ENCODE results near the gene FAM168A.
A peak's percentile ranks its signal among the peaks of the same experiment; 100 is the strongest.

FAM168A gene

DNA sequence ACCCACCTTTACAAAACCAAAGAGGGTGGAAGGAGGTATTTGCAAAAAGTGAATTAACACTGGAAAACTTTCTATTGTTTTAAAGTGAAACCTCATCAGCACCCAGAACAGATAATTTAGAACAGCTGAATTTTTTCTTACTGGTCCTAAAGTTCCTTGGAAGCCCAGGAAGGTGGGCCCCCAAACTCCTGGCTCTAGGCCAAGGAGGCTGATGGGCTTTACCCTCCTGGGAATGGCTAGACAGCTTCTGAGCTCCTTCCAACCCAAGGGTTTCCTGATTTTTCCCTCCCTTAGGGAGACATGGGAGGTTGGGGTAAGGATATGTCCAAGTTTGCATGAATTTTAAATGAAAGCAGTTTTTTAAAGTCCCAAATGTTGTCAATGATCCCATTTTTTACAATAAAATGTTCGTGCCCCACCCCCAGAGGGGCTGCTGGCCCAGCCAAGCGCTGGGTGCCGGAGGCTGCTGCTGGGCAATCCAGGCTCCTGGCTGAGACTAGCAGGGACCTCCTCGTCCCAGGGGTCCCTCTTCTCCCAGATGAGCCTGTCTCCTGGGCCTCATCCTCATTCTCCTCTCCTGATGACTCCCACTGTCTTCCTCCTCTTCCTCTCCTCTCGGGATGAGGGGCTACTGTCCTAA, 193.3 kb downstream of the FAM168A start:
- Histone ChIP-seq H4K20me1 (ENCODE audit: insufficient read depth, low read length) (no peaks in the 10 kb centered on the region), H3K9me3 (replicated peaks; ENCODE audit: insufficient read depth, low read length) (no peaks in the 10 kb centered on the region), H3K79me2 (ENCODE audit: low read length) (no peaks in the 10 kb centered on the region), H3K4me2 (ENCODE audit: low read depth, low read length) (no peak overlapping the region), H3K4me3 (ENCODE audit: low read length) (no peak overlapping the region), H3K9me2 (replicated peaks; ENCODE audit: insufficient read depth, low read length) (no peaks in the 10 kb centered on the region), H3K27me3 (replicated peaks; ENCODE audit: insufficient read depth, low read length) (no peaks in the 10 kb centered on the region), H3K4me1 (ENCODE audit: low read length) (no peaks in the 10 kb centered on the region), H3K9ac (ENCODE audit: low read length) (no peak overlapping the region), H3F3A (ENCODE audit: insufficient read depth, low read length) (no peaks in the 10 kb centered on the region), H3K27ac (ENCODE audit: low read length) (no peak overlapping the region), H2AFZ (ENCODE audit: low read length) (no peak overlapping the region), H3K36me3 (replicated peaks; ENCODE audit: insufficient read depth, low read length) (no peaks in the 10 kb centered on the region)
- DNase-seq: no peak
- no peak for TF ChIP-seq EZH2phosphoT487 (IDR thresholded peaks at IDR 0.05; ENCODE audit: low read length)

DNA sequence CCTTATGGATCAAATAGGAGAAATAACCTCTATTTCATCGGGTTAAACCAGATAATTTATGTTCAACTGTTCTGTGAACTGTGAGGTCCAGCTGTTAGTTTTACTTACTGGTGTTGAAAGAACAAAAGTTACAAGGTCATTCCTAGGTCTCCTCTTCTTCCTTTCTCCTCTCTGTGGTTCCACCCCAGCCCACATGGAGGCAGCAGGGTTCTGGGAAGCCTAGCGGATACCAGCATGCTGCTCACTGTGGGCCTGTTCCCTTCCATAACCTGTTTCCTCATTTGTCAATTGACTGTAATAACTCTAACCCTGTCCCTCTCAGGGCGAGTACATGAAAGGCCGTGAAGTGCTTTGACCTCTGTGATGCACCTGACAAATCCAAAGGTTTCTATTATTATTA, 193.9 kb downstream of the FAM168A start:
- Histone ChIP-seq H3K4me1 (ENCODE audit: low read length) (no peaks in the 10 kb centered on the region), H3K9me2 (replicated peaks; ENCODE audit: insufficient read depth, low read length) (no peaks in the 10 kb centered on the region), H3K4me2 (ENCODE audit: low read depth, low read length) (no peak overlapping the region), H3K79me2 (ENCODE audit: low read length) (no peaks in the 10 kb centered on the region), H3K27ac (ENCODE audit: low read length) (no peak overlapping the region), H3K9ac (ENCODE audit: low read length) (no peak overlapping the region), H2AFZ (ENCODE audit: low read length) (no peak overlapping the region), H3K27me3 (replicated peaks; ENCODE audit: insufficient read depth, low read length) (no peaks in the 10 kb centered on the region), H3K36me3 (replicated peaks; ENCODE audit: insufficient read depth, low read length) (no peaks in the 10 kb centered on the region), H3K4me3 (ENCODE audit: low read length) (no peak overlapping the region), H3F3A (ENCODE audit: insufficient read depth, low read length) (no peaks in the 10 kb centered on the region), H4K20me1 (ENCODE audit: insufficient read depth, low read length) (no peaks in the 10 kb centered on the region), H3K9me3 (replicated peaks; ENCODE audit: insufficient read depth, low read length) (no peaks in the 10 kb centered on the region)
- DNase-seq: no peak
- TF ChIP-seq, protein P1, sequence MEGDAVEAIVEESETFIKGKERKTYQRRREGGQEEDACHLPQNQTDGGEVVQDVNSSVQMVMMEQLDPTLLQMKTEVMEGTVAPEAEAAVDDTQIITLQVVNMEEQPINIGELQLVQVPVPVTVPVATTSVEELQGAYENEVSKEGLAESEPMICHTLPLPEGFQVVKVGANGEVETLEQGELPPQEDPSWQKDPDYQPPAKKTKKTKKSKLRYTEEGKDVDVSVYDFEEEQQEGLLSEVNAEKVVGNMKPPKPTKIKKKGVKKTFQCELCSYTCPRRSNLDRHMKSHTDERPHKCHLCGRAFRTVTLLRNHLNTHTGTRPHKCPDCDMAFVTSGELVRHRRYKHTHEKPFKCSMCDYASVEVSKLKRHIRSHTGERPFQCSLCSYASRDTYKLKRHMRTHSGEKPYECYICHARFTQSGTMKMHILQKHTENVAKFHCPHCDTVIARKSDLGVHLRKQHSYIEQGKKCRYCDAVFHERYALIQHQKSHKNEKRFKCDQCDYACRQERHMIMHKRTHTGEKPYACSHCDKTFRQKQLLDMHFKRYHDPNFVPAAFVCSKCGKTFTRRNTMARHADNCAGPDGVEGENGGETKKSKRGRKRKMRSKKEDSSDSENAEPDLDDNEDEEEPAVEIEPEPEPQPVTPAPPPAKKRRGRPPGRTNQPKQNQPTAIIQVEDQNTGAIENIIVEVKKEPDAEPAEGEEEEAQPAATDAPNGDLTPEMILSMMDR (IDR thresholded peaks at IDR 0.05; ENCODE audit: low read length): no peak
- no peak for TF ChIP-seq EZH2phosphoT487 (IDR thresholded peaks at IDR 0.05; ENCODE audit: low read length)
- no peak for TF ChIP-seq EZH2 (optimal IDR thresholded peaks at IDR 0.05; ENCODE audit: low read depth, low read length)

DNA sequence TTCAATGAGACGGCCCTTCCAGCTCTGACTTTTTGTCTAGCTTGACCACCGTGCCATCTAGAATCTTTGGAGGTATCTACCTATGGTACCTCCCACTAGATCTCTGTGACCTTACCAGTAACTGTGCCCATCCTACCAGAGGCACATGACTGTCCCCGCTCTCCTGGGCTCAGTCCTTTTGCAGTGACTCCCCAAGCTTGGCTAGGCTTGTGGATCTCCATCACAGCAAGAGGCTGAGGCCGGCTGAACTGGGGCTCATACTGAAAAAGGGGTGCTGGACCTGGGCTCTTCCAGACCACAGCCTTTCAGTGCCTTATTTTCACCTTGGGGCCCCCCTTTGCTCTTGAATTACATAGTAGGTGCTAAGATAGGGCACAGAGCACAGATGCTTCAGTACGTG, 194.4 kb downstream of the FAM168A start:
- no peak overlapping the region for H3K27ac ChIP-seq (ENCODE audit: low read length)
- no peak for DNase-seq

DNA sequence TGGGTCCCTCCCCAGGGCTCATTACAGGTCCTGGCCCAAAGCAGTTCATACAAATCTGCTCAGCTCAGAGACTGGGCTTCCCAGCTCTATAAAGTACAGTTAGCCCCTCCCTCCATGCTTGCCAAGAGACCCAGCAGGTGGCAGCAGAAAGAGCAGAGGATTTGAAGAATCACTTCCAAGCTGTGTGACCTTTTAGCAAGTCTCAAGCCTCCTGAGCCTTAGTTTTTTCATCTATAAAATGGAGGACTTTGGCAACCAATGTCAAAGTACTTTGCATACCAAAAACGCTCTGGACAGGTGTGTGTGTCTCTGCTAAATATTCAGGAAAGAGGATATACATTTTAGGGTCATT, 195.1 kb downstream of the FAM168A start:
- no peak overlapping the region for H3K4me3 ChIP-seq (ENCODE audit: low read length)

More for the DNA sequence above, 194.4 kb downstream of the FAM168A start:
- H3K9me3 ChIP-seq (replicated peaks; ENCODE audit: insufficient read depth, low read length): no peaks in the 10 kb centered on the region
- H3K27me3 ChIP-seq (replicated peaks; ENCODE audit: insufficient read depth, low read length): no peaks in the 10 kb centered on the region
- no peak for TF ChIP-seq EZH2phosphoT487 (IDR thresholded peaks at IDR 0.05; ENCODE audit: low read length)
- no peak for TF ChIP-seq EZH2 (optimal IDR thresholded peaks at IDR 0.05; ENCODE audit: low read depth, low read length)
- no peaks in the 10 kb centered on the region for H3K4me1 ChIP-seq (ENCODE audit: low read length)
- no peaks in the 10 kb centered on the region for H3K79me2 ChIP-seq (ENCODE audit: low read length)
- no peak overlapping the region for H2AFZ ChIP-seq (ENCODE audit: low read length)
- H3K4me2 ChIP-seq (ENCODE audit: low read depth, low read length): no peak overlapping the region
- no peaks in the 10 kb centered on the region for H4K20me1 ChIP-seq (ENCODE audit: insufficient read depth, low read length)
- H3F3A ChIP-seq (ENCODE audit: insufficient read depth, low read length): no peaks in the 10 kb centered on the region
- H3K9ac ChIP-seq (ENCODE audit: low read length): no peak overlapping the region
- H3K36me3 ChIP-seq (replicated peaks; ENCODE audit: insufficient read depth, low read length): no peaks in the 10 kb centered on the region
- no peaks in the 10 kb centered on the region for H3K9me2 ChIP-seq (replicated peaks; ENCODE audit: insufficient read depth, low read length)
- H3K4me3 ChIP-seq (ENCODE audit: low read length): no peak overlapping the region

More for the DNA sequence above, 195.1 kb downstream of the FAM168A start:
- Histone ChIP-seq H3K4me1 (ENCODE audit: low read length) (no peaks in the 10 kb centered on the region), H3K79me2 (ENCODE audit: low read length) (no peaks in the 10 kb centered on the region), H4K20me1 (ENCODE audit: insufficient read depth, low read length) (no peaks in the 10 kb centered on the region), H3K9me3 (replicated peaks; ENCODE audit: insufficient read depth, low read length) (no peaks in the 10 kb centered on the region), H3F3A (ENCODE audit: insufficient read depth, low read length) (no peaks in the 10 kb centered on the region), H3K9me2 (replicated peaks; ENCODE audit: insufficient read depth, low read length) (no peaks in the 10 kb centered on the region), H3K36me3 (replicated peaks; ENCODE audit: insufficient read depth, low read length) (no peaks in the 10 kb centered on the region), H3K27ac (ENCODE audit: low read length) (no peak overlapping the region), H3K9ac (ENCODE audit: low read length) (no peak overlapping the region), H2AFZ (ENCODE audit: low read length) (no peak overlapping the region), H3K27me3 (replicated peaks; ENCODE audit: insufficient read depth, low read length) (no peaks in the 10 kb centered on the region), H3K4me2 (ENCODE audit: low read depth, low read length) (no peak overlapping the region)
- no peak for TF ChIP-seq EZH2phosphoT487 (IDR thresholded peaks at IDR 0.05; ENCODE audit: low read length)
- TF ChIP-seq, protein P1 (IDR thresholded peaks at IDR 0.05; ENCODE audit: low read length): peak; percentile 41
- no peak for TF ChIP-seq EZH2 (optimal IDR thresholded peaks at IDR 0.05; ENCODE audit: low read depth, low read length)
- peak; percentile 30 for DNase-seq
